GM19372 (cell line): ENCODE results near the gene CHST6.
A peak's percentile ranks its signal among the peaks of the same experiment; 100 is the strongest.
"Not testable (repeated sequence)": the region's sequence is repeated elsewhere in the genome, so short reads cannot be mapped to it uniquely, and the experiment has no call there.

ENCODE experiments used
- ATAC-seq: cut with Tn5 transposase; IDR thresholded peaks from one replicate; pipeline ENCODE4 v1.9.1; 2021; ENCODE audit warnings: mild to moderate bottlenecking, low read depth, moderate library complexity; ENCODE audit not compliant: unreplicated experiment

Gene CHST6

DNA sequence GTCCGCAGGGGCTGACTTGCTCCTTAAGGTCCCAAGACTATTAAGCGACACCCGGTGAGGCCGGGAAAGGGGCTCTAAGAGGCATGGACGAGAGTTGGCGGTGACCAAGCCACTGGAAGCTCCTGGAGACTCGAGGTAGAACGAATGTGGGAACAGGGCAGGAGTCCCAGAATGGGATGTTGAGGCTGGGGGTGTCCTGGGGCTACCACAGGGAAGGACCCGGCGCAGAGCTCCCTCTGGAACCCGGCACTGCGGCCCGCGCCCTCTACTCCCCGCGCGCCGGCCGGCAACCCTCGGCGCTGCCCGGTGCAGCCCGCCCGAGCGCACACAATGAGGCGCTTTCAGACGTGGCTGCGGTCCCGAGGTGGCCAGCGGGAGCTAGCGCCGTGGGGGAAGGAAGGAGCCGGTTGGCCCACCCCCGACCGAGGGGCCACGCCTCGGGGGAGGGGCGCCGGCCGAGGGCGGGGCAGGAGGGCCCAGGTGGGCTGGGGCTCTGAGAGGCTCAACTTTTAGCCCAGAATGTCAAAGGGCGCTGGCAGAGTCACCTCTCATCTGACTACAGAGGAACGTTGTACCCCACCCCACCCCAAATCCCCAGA, at the start of gene CHST6:
Gene CHST6 (minus strand): TSS at position 366 of the 599 bp plus-strand sequence. CDS start 15,613 bp downstream, outside the sequence.
- ATAC-seq, result peak; percentile 63

DNA sequence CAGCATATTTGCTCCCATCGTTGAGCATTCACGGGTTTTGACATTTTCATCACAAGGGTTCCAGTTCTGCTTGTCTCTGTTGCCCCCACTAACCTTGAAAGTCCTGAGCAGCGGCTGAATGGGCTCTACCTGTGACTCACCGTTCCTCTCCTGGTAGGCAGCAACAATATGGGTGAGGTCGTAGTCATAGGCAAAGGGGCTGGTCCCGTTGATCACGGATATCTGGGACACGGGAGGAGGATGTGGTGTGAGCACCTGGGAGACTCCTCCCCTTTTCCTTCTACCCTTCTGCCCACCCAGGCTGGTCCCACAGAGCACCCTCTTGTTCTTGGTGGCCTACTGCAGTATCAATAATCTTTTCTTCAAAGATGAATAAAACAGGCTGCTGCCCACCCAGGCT, 47.2 kb upstream of the CHST6 start:
- not testable (repeated sequence) for ATAC-seq

DNA sequence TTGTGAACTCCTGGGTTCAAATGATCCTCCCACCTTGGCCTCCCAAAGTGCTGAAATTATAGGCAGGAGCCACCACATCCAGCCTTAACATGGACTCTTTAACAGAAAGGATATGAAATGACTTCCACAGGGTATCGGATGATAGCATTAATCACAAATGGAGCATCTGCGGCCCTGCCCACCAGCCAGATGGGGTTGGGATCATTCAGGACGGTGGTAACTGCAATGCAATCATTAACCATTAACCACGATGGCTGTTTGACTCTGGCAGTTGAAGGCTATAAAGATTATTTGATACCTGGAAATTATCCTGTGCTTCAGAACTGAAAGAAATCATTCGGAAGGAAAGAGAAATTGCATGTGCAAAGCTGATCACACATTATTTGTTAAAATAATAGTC, 46.0 kb upstream of the CHST6 start:
- ATAC-seq, result no peak

DNA sequence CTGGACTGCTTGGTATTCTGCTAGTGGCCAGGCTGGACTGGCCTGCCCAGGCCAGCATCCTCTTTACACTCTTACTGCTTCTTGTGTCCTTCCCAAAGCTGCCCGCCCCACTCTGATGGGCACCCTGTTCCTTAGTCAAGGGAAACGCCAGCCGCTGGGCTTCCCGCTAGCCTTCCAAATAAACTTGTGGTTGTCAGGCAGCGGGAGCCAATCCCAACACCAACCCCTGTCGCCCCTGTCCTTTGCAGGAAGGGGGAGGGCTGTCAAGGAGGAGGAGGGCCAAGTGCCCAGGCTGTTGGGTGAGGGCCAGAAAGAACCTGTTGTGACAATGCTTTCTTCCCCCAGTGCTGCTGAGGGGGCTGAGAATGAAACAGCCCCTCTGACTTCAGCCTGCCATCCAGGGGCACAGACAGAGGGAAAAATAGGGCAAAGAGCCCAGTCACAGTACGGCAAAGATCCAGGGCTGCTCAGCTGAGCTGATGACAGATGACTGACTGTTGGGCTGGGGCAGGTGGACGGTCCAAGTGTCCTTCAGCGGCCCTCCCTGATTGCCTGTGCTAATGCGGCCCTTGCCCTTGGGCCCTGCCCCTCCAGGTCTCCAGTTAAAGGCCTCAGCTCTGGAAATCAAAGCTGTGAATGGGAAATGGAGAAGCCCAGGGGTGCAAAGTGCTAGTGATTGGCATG, 43.8 kb upstream of the CHST6 start:
- ATAC-seq, result not testable (repeated sequence)

DNA sequence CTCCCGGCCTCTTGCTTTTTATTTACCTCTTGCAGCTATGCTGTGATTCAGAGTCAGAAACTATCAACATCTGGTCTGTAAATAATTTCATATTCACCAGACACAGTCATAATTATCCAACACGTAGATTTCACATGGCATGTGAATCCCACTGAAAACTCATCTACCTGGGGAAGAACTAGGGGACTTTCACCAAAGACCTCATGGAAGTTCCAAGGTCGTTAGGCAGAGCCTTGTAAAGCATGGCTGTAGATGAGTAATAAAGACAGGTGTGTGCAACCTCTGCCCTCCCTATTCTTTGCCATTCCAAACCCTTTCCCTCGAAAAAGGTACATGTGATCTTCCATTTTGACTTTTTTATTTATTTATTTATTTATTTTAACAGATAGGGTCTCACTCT, 42.5 kb upstream of the CHST6 start:
- ATAC-seq, result no peak

DNA sequence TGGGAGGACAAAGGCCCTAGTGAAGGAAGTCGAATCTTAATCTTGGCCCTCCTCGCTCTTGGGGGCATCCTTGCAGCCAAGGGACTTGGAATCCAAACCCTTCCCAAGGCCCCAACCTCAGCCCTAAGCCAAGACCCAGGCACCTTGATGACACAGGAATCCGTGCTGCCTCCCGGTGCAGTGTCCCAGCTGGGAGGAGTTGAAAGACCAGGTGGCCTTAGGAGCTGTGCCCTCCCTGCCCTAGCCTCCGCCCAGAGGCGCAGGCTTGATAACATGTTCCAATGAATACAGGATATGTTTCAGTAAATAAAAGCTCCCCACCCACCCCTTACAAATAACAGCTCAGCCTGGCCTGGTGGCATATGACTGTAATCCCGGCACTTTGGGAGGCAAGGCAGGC, 40.7 kb upstream of the CHST6 start, which contains the start of gene CHST5:
Gene CHST5 (minus strand): TSS at position 208 of the 400 bp plus-strand sequence. CDS start 5,724 bp downstream, outside the sequence.
- no peak for ATAC-seq

DNA sequence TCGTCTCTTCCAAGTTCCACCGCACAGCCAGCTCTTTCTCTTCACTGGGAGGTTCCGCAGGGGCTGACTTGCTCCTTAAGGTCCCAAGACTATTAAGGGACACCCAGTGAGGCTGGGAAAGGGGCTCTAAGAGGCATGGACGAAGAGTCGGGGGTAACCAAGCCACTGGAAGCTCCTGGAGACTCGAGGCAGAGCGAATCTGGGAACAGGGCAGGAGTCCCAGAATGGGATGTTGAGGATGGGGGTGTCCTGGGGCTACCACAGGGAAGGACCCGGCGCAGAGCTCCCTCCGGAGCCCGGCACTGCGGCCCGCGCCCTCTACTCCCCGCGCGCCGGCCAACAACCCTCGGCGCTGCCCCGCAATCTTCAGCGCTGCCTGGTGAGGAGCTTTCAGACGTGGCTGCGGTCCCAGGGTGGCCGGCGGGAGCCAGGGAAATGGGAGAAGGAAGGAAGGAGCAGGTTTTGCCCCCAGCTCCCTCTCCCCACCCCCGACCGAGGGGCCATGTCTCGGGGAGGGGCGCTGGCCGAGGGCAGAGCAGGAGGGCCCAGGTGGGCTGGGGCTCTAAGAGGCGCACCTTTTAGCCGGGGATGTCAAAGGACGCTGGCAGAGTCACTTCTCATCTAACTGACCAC, 40.1 kb upstream of the CHST6 start:
- ATAC-seq, result no peak

DNA sequence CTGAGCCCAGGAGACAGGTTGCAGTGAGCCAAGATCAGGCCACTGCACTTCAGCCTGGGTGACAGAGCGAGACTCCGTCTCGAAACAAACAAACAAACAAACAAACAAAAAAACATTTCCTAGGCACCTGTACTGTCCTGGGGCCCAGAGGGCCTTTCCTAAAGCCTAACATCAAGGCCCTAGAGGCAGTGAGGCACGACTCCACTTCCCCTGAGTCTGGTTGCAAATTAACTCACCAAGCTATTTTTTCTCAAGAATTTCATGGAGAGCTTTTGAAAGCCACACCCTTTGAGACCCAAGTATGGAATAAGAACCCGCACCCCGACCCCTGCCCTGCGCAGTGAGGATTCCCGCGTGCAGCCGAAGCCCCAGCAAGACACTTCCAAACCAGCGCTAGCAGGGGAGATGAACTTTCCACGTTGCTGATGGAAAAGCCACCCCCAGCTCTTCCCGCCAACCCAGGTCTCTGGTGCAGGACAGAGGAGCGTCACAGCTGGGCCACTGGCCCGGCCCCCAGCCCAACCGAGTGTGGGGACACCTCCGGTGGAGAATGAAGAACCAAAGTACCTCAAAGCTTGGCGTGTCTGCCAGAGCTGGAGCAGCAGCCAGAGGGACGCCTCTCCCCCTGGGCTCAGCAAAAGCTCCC, 39.4 kb upstream of the CHST6 start:
- ATAC-seq, result no peak

DNA sequence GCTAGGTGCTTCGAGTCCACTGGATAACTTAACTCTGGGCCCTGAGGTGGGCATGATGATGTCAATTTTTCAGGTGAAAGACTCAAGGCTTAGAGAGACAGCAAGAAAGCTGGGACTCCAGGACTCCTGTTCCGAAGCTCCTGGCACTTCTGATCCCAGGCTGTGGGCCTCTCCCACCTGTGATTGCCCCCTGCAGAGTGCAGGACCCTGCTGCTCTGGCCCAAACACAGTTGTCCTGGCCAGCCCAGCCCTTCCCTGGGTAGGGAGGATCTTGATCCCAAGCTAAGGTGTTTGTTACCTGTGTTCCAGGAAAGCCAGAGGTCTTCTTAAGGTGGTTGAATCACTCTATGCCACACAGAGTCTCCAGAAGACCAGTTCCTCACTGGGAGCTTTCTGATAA, 37.5 kb upstream of the CHST6 start:
- no peak for ATAC-seq

DNA sequence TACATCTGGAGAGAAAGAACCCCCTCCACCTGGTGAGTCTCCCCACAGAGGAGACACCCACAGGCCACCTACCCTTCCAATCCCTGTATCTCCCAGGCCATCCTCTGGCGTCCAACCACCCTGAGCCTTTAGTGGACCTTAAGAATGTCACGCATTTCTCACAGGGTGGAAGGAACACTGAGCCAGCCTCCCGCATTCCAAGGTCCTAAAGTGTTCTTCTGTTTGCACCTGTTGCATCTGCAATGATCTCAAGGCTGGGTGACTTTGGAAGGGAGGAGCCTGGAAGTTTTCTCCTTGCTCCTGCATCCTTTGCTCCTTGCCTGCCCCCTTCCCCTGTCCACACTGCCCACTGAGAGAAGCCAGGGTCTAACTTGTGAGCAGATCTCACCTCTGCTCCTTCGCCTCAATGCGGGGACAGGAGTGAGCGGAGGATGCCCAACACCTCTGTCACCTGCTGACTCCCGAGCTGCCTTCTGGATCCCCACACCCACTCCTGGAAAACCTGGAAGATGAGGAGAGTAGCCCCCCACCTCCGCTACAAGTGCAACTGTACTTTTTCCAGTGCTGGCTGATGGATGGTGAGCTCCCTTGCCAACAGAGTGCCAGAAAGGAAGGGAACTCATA, 37.0 kb upstream of the CHST6 start:
- ATAC-seq, result no peak

DNA sequence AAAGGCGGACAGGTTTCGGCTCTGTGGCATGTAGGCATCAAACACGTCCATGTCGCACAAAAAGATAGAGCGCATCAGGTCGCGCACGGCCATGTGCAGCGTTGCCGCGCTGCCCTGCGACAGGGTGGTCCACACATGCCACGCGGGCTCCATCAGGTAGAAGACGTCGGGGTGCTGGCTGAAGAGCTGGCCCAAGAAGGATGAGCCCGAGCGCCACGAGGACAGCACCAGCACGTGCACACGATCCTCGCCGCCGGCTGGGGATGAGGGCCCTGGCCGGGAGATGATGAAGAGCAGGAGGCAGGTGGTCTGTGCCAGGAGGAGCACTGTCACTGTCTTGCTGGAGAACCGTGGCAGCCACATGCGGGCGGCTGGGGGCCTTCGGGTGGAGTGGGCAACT, 34.7 kb upstream of the CHST6 start:
- ATAC-seq, result no peak

DNA sequence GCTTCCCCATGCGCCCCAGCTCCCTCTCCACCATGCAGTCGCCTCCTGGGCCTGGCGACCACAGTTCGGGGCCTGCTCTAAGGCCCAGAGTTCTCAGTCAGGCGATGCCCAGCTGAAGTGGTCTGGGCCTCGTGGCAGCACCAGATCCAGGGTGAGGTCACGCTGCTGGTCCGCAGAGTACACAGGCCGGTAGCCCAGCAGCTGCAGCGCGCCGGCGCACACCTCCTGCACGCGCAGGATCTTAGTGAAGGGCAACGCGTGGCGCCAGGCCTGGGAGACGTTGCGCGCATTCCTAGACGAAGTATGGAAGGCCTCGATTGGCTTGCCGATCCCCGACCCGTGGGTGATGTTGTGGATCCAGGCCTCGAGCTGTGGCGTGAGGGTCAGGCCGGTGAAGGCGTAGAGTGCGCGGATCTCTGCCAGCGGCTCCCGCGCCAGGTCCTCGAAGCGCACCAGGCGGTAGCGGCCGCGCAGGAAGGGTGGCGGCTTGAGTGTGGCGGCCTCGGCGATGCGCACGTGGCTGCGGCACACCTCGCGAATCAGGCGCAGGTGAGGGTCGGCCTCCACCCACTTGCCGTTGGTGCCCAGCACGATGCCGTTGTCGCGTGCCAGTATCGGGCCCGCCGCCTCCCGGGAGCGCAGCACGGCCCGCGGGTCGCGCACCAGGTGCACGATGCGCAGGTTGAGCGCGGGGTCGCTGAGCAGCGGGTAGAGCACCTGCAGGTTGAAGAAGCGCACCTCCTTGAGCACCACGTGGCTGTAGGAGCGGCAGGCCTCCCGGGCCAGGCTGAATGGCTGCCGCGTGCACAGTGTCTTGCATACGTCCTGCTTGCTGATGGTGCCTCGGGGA, 34.0 kb upstream of the CHST6 start:
- no peak for ATAC-seq

DNA sequence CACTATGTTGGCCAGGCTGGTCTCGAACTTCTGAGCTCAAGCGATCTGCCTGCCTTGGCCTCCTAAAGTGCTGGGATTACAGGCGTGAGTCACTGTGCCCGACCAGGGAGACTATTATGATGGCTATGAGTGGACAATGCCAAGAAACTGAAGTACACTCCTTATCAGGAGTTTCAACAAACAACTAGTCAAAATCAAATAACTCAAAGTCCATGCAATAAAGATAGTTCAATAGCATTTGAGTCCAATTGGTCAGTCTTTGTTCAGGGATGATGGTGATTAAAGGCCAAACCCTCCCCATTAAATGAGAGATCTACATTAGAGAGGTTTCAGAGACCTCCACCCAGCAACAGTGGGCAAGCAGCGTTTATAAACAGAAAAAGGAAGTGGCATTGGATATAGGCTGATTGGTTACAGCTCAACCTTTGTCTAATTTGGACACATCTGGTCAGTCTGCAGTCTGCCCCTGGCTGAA, 32.6 kb upstream of the CHST6 start:
- ATAC-seq, result no peak

DNA sequence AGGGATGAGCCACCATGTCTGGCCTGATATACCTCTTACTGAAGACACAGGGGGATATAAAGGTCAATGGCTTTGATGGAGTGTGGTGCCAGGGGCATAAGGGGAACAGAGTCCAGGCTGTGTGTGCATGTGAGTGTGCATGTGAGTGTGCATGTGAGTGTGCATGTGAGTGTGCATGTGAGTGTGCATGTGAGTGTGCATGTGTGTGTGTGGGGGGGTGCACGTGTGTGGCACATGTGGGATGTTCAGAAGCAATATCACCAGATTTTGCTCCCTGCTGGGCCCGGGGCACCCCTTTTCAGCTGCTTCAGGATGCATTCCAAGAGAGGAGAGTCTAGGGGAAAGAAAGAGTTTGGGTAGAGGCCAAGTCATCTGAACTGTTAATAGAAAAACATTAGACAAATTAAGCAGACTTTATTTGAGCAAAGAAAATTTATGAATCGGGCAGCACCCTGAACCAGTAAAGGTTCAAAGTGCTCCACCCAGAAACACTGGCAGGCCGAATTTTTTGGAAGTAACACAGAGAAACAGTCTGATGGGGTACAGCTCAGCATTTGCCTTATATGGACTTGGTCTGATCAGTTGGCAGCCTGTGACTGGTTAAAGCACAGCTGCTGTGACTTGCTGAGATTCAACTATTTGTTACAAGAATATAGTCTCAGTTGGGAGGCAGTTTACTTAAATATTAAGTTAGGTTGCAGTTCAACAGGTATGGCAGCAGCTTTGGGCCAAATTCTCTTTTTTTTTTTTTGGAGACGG, 31.0 kb upstream of the CHST6 start:
- no peak for ATAC-seq

DNA sequence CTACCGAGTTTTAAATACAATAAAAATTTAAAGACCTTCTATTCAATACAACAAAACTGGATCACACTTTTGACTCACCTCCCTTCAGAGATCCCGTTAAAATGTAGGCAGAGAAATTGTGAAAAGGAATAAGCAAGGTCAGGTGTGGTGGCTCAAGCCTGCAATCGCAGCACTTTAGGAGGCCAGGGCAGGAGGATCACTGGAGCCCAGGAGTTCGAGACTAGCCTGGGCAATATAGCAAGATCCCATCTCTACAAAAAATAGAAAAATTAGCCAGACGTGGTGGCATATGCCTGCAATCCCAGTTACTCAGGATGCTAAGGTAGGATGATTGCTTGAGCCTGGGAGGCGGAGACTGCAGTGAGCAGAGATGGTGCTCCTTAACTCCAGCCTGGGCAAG, 23.9 kb upstream of the CHST6 start:
- no peak for ATAC-seq

DNA sequence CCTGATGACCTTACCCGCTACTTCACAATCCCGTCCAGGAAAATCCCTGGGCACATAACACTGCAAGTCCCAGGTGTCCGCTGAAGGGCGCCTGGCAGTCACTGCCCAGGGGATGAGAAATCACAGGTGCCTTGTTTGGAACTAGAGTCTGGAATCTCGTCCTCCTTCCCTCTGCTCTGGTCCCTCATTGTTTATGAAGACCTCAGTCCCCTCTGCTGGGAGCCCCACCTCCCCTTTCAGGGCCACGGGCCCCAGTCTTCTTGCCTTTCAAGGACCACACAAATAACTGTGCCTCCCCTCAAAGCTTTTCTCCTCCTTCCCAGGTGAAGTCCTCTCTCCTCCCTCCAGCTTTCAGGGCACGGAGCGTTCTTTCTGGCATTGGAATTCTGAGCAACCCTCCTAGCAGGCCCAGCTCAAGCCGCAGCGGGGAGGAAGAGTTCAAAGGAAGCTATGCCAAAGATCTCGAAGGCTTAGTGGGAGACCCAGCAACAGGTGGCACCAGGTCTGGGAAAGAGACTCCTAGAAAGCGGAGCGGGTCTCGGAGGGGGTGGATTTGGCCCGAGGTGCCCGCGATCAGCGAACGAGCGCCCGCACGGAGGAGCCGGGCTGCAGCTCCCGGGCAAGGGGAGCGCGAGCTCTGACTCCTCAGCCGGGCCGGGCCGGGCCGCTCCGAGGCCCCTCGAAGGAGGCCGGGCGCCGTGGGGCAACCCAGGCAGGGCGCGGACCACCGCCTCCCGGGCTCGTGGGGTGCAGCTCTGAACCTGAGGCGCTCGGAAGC, 21.1 kb upstream of the CHST6 start:
- ATAC-seq, result peak; percentile 19

DNA sequence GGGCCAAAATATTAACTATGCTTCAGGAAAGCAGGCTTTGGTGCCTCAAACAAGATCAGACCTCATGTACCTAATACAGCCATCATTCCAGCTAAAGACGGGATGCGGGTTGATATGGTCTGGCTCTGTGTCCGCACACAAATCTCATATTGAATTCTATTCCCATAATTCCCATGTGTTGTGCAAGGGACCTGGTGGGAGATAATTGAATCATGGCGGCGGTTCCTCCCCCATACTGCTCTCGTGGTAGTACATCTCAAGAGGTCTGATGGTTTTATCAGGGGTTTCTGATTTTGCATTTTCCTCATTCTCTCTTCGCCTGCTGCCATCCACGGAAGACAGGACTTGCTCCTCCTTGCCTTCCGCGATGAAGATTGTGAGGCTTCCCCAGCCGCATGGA, 19.1 kb upstream of the CHST6 start:
- no peak for ATAC-seq

DNA sequence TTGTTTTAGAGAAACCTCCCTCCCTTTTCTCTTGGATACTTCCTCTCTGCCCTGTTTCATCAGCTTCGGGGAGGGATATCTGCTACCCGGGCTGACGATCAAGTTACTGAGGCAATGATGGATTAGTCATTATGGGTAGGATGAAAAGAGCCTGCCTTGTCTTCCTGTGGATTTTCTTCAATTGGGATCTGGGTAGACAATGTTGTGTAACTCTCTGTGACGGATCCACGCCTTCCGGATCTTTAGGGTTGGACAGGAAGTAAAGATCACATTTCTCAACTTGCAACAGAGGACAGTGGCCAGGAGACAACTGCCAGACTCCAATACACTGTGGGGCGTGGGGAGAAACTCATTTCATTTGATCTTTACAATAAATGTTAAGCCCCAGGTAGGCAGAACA, 11.3 kb upstream of the CHST6 start:
- no peak for ATAC-seq
